Esophagus squamous epithelium (tissue), 5 donors: ENCODE results near the gene PNCK. TPM values are rescaled to one million over a fixed set of nuclear protein-coding genes. Genes with fewer than 3 reads are reported as not detected.

Experiments used
- DNase-seq: peaks from one replicate; lab custom pipeline; 2025; lab: John Stamatoyannopoulos, UW
- H3K27ac ChIP-seq, 4 donors: fragments of 200-600 bp; sonication (generic); one replicate each; pipeline ENCODE4 v1.5.1; 2016 to 2019; ENCODE audit warnings: mild to moderate bottlenecking in 1 of 4
- H3K27me3 ChIP-seq, 4 donors: fragments of 200-600 bp; sonication (generic); 1 replicate in 3 of 4; 2 replicates in 1 of 4; pipeline versions ENCODE4 v1.5.1 to v1.6.0; 2017 to 2021; ENCODE audit warnings: antibody characterized with exemption in 1 of 4
- H3K36me3 ChIP-seq, 3 donors: fragments of 200-600 bp; sonication (generic); one replicate each; pipeline ENCODE4 v1.5.1; 2016 to 2019
- H3K4me1 ChIP-seq, 3 donors: fragments of 200-600 bp; sonication (generic); one replicate each; pipeline ENCODE4 v1.5.1; 2017 to 2019
- H3K4me3 ChIP-seq, 4 donors: fragments of 200-600 bp; sonication (generic); 1 replicate in 3 of 4; 2 replicates in 1 of 4; pipeline ENCODE4 v1.5.1; 2016 to 2019; ENCODE audit warnings: mild to moderate bottlenecking in 2 of 4, moderate library complexity in 1 of 4
- H3K9me3 ChIP-seq, 3 donors: fragments of 200-600 bp; sonication (generic); one replicate each; pipeline ENCODE4 v1.5.1; 2016 to 2019
- CTCF ChIP-seq, 6 experiments: fragments of 450-650 bp in 4 of 6; fragments of 200-600 bp in 2 of 6; sonication (generic) in 2 of 6; IDR thresholded peaks; one replicate each; pipeline ENCODE4 v1.5.1; 2016 to 2019; ENCODE audit warnings: antibody characterized with exemption in 6 of 6, mild to moderate bottlenecking in 4 of 6, moderate library complexity in 4 of 6
- POLR2A ChIP-seq, 4 donors: fragments of 450-650 bp; IDR thresholded peaks; one replicate each; pipeline ENCODE4 v1.6.1; 2017; ENCODE audit warnings: antibody characterized with exemption in 4 of 4, mild to moderate bottlenecking in 4 of 4, moderate library complexity in 3 of 4
- WGBS, 2 donors: methylation state at CpG; one replicate each; pipeline ENCODE4 v1.1.5; 2018; 5-methylcytosine and 5-hydroxymethylcytosine counted together
- intact Hi-C: fragments of 100-400 bp; cut with DNase I; formaldehyde crosslinking; loops from one replicate; pipeline ENCODE4 v1.15.0; 2022
- total RNA-seq, 4 donors: library from RNA; depleted of rRNA; stranded (reverse); fragments of >200 nt; gene quantifications; one replicate each; pipeline ENCODE4 v1.1.0, GENCODE V29; 2016
- donor health status: DM: yes; HTN: yes; CAD: no.

Gene PNCK
- total RNA-seq, 4 donors from 2014 or later: 0.82 to 5.7 (median 1.5) TPM; not detected in 1

- no peak overlapping the region for H3K4me3 ChIP-seq
- H3K27me3 ChIP-seq: peaks cover 0 to 59% (median 10%) of the 10 kb centered on the region in 4 donors
- H3K9me3 ChIP-seq: no peaks in the 10 kb centered on the region
- 71% methylated on average over 7 of the region's 26 CpGs; no CpG with 5 or more reads in 1 of the 2 donors for whole genome bisulfite sequencing, 2 donors
- H3K4me1 ChIP-seq: peaks cover 0 to 28% (median 5%) of the 10 kb centered on the region in 3 donors
- intact Hi-C loops: no loop called here
- H3K27ac ChIP-seq: no peak overlapping the region
- no peak for DNase-seq
- TF ChIP-seq CTCF (IDR thresholded peaks at IDR 0.05) (peak in 2 of 6 experiments; percentile 17 to 33), POLR2A (IDR thresholded peaks at IDR 0.05) (no peak)
- no peaks in the 10 kb centered on the region for H3K36me3 ChIP-seq
Observed at GRCh38 chrX:153649178-153649914, 24.3 kb downstream of the PNCK start.

- Histone ChIP-seq H3K27ac (no peak overlapping the region), H3K9me3 (no peaks in the 10 kb centered on the region), H3K36me3 (no peaks in the 10 kb centered on the region), H3K4me3 (no peak overlapping the region), H3K27me3 (peaks cover 0 to 64% (median 10%) of the 10 kb centered on the region in 4 donors), H3K4me1 (peaks cover 3 to 33% (median 5%) of the 10 kb centered on the region in 3 donors)
- intact Hi-C loops: no loop called here
- 68 to 87% methylated on average over 3 to 16 of the region's 17 CpGs for WGBS, 2 donors
- no peak for DNase-seq
- no peak for TF ChIP-seq POLR2A (IDR thresholded peaks at IDR 0.05)
- no peak for TF ChIP-seq CTCF (IDR thresholded peaks at IDR 0.05)
Observed at GRCh38 chrX:153648358-153649177, 25.0 kb downstream of the PNCK start.

GRCh38 chrX:153647461-153648357 is 25.9 kb downstream of the PNCK start:
- H3K27ac ChIP-seq: no peak overlapping the region
- no peaks in the 10 kb centered on the region for H3K9me3 ChIP-seq
- H3K27me3 ChIP-seq: peaks cover 0 to 73% (median 16%) of the 10 kb centered on the region in 4 donors
- WGBS, 2 donors: 30 to 41% methylated on average over 2 to 3 of the region's 85 CpGs
- peak overlapping the region in 2 of 4 donors; percentile 26 to 51 for H3K4me3 ChIP-seq
- peaks cover 4 to 42% (median 5%) of the 10 kb centered on the region in 3 donors for H3K4me1 ChIP-seq
- no peaks in the 10 kb centered on the region for H3K36me3 ChIP-seq
- DNase-seq: no peak
- intact Hi-C loops: no loop called here
- TF ChIP-seq CTCF (IDR thresholded peaks at IDR 0.05) (no peak), POLR2A (IDR thresholded peaks at IDR 0.05) (no peak)

GRCh38 chrX:153646620-153647373 is 26.8 kb downstream of the PNCK start, which contains the start of gene DUSP9:
DUSP9 (plus strand) TSS chrX:153647203; CDS start chrX:153647954, 751 bp downstream.
- H3K4me1 ChIP-seq: peaks cover 5 to 51% (median 11%) of the 10 kb centered on the region in 3 donors
- H3K27ac ChIP-seq: no peak within 1 kb of the TSS
- no peak for DNase-seq
- 30 to 40% methylated on average over 1 to 15 of the region's 53 CpGs for WGBS, 2 donors
- H3K36me3 ChIP-seq: no peaks in the 10 kb centered on the region
- TF ChIP-seq CTCF (IDR thresholded peaks at IDR 0.05) (no peak), POLR2A (IDR thresholded peaks at IDR 0.05) (no peak)
- peak within 1 kb of the TSS in 3 of 4 donors; percentile 4 to 51 (median 26) for H3K4me3 ChIP-seq
- intact Hi-C loops: no loop called here
- peaks cover 0 to 82% (median 24%) of the 10 kb centered on the region in 4 donors for H3K27me3 ChIP-seq
- no peaks in the 10 kb centered on the region for H3K9me3 ChIP-seq
